H1 (cell line): ENCODE measurements around the gene KCNAB2. TPM values are rescaled to one million over a fixed set of nuclear protein-coding genes. Genes with fewer than 3 reads are reported as not detected.

Experiments
- CTCF ChIA-PET: fragments of 300-600 bp; sonication (Branson Sonifier 250); formaldehyde crosslinking; loops from one replicate; lab custom pipeline; 2021; ENCODE audit not compliant: partially characterized antibody; lab: Charles Lee
- POLR2A ChIA-PET: fragments of 300-600 bp; sonication (Branson Sonifier 250); formaldehyde crosslinking; loops from one replicate; lab custom pipeline; 2021; ENCODE audit warnings: inconsistent platforms; ENCODE audit not compliant: partially characterized antibody; lab: Charles Lee
- DNase-seq, 2 experiments: peaks; one replicate each; pipeline versions ENCODE4 v3.0.0 to v3.0.0-alpha.2; 2010 to 2022; ENCODE audit warnings: low spot score in 2 of 2, low read depth in 1 of 2, mixed read lengths in 1 of 2
- FAIRE-seq: peaks from 2 replicates; lab custom pipeline; 2011; peaks lifted over from hg19 to GRCh38; lab: Jason Lieb, UNC
- H2AFZ ChIP-seq: 2 replicates; pipeline ENCODE4 v1.8.1; 2012; ENCODE audit warnings: low read length, inconsistent platforms
- H2AK5ac ChIP-seq: 2 replicates; pipeline ENCODE4 v1.6.1; 2013; ENCODE audit warnings: low read depth, low read length
- H2BK120ac ChIP-seq: replicated peaks from 2 replicates; pipeline ENCODE3; 2013; ENCODE audit warnings: low read depth, low read length, inconsistent platforms
- H2BK12ac ChIP-seq: 2 replicates; pipeline ENCODE4 v1.6.1; 2013; ENCODE audit warnings: low read depth, low read length
- H2BK15ac ChIP-seq: 2 replicates; pipeline ENCODE4 v1.6.1; 2013; ENCODE audit warnings: low read length
- H2BK20ac ChIP-seq: 2 replicates; pipeline ENCODE4 v1.6.1; 2013; ENCODE audit warnings: low read length
- H2BK5ac ChIP-seq: 2 replicates; pipeline ENCODE4 v1.6.1; 2013; ENCODE audit warnings: low read depth, low read length
- H3K14ac ChIP-seq: 2 replicates; pipeline ENCODE4 v1.6.1; 2013; ENCODE audit warnings: inconsistent platforms; ENCODE audit not compliant: insufficient read length
- H3K18ac ChIP-seq: 2 replicates; pipeline ENCODE4 v1.6.1; 2013; ENCODE audit warnings: low read length; ENCODE audit errors: extremely low read depth
- H3K23ac ChIP-seq: 2 replicates; pipeline ENCODE4 v1.6.1; 2013; ENCODE audit warnings: inconsistent platforms; ENCODE audit not compliant: insufficient read length
- H3K23me2 ChIP-seq: 2 replicates; pipeline ENCODE4 v1.6.1; 2013; ENCODE audit warnings: low read depth, low read length
- H3K27ac ChIP-seq: 2 replicates; pipeline ENCODE4 v1.6.1; 2011; ENCODE audit warnings: low read depth, low read length, inconsistent platforms
- H3K27me3 ChIP-seq, 4 experiments: replicated peaks in 1 of 4; 1 replicate in 1 of 4; 2 replicates in 3 of 4; pipeline versions ENCODE4 v1.6.1 to v1.8.1; 2011 to 2013; ENCODE audit warnings: low read length in 3 of 4, mild to moderate bottlenecking in 3 of 4, inconsistent platforms in 2 of 4, mixed read lengths in 2 of 4, moderate library complexity in 1 of 4; ENCODE audit not compliant: control insufficient read depth in 3 of 4, insufficient read depth in 3 of 4; ENCODE audit errors: extremely low read depth in 1 of 4
- H3K36me3 ChIP-seq, 4 experiments: 2 replicates each; pipeline versions ENCODE4 v1.6.1 to v1.8.1; 2011 to 2013; ENCODE audit warnings: mild to moderate bottlenecking in 4 of 4, low read length in 3 of 4, moderate library complexity in 2 of 4, control low read depth in 1 of 4, inconsistent platforms in 1 of 4; ENCODE audit not compliant: insufficient read depth in 4 of 4, control insufficient read depth in 2 of 4
- H3K4ac ChIP-seq: replicated peaks from 2 replicates; pipeline ENCODE3; 2013; ENCODE audit warnings: low read length, low read depth, mixed read lengths, inconsistent platforms; ENCODE audit not compliant: insufficient read length
- H3K4me1 ChIP-seq, 4 experiments: replicated peaks in 1 of 4; 1 replicate in 1 of 4; 2 replicates in 3 of 4; pipeline versions ENCODE4 v1.6.1 to v1.8.1; 2011 to 2013; ENCODE audit warnings: low read length in 3 of 4, inconsistent platforms in 2 of 4, mixed read lengths in 1 of 4; ENCODE audit not compliant: insufficient read depth in 4 of 4, control insufficient read depth in 3 of 4
- H3K4me2 ChIP-seq, 2 experiments: 2 replicates each; pipeline versions ENCODE4 v1.6.1 to v1.8.1; 2011 to 2013; ENCODE audit warnings: low read depth in 2 of 2, low read length in 2 of 2, control low read depth in 1 of 2, inconsistent platforms in 1 of 2, mild to moderate bottlenecking in 1 of 2; ENCODE audit not compliant: insufficient read depth in 1 of 2
- H3K4me3 ChIP-seq, 4 experiments: fragments of 200-600, 300-600 bp in 1 of 4; sonication (generic), shearing (Covaris generic), sonication (Bioruptor Twin) in 1 of 4; 2 replicates each; pipeline versions ENCODE4 v1.5.1 to v1.8.1; 2011 to 2016; ENCODE audit warnings: low read length in 4 of 4, low read depth in 3 of 4, control low read depth in 2 of 4, inconsistent platforms in 2 of 4, mild to moderate bottlenecking in 2 of 4, mixed read lengths in 1 of 4, moderate library complexity in 1 of 4; ENCODE audit not compliant: insufficient read depth in 2 of 4; ENCODE audit errors: extremely low read depth in 1 of 4
- H3K56ac ChIP-seq: replicated peaks from 2 replicates; pipeline ENCODE3; 2013; ENCODE audit warnings: low read depth, mild to moderate bottlenecking, mixed read lengths, low read length, inconsistent platforms; ENCODE audit not compliant: insufficient read length
- H3K79me1 ChIP-seq: 2 replicates; pipeline ENCODE4 v1.6.1; 2013; ENCODE audit warnings: low read depth, low read length, control low read depth
- H3K79me2 ChIP-seq, 2 experiments: 2 replicates each; pipeline versions ENCODE4 v1.6.1 to v1.8.1; 2012 to 2013; ENCODE audit warnings: low read length in 2 of 2, mild to moderate bottlenecking in 2 of 2, inconsistent platforms in 1 of 2; ENCODE audit not compliant: insufficient read depth in 2 of 2, control insufficient read depth in 1 of 2
- H3K9ac ChIP-seq, 4 experiments: replicated peaks in 1 of 4; 1 replicate in 1 of 4; 2 replicates in 3 of 4; pipeline versions ENCODE4 v1.6.1 to v1.8.1; 2011 to 2013; ENCODE audit warnings: low read depth in 3 of 4, low read length in 3 of 4, control low read depth in 2 of 4, mild to moderate bottlenecking in 2 of 4, moderate library complexity in 2 of 4, inconsistent platforms in 1 of 4; ENCODE audit errors: extremely low read depth in 1 of 4
- H3K9me3 ChIP-seq, 2 experiments: 2 replicates each; pipeline versions ENCODE4 v1.6.1 to v1.8.1; 2012 to 2013; ENCODE audit warnings: mild to moderate bottlenecking in 2 of 2, moderate library complexity in 2 of 2, control low read depth in 1 of 2, inconsistent platforms in 1 of 2, low read depth in 1 of 2, low read length in 1 of 2, mixed read lengths in 1 of 2; ENCODE audit not compliant: insufficient read depth in 2 of 2
- H4K20me1 ChIP-seq, 2 experiments: replicated peaks in 1 of 2; 2 replicates each; pipeline versions ENCODE3 to v1.8.1; 2011 to 2013; ENCODE audit warnings: inconsistent platforms in 2 of 2, low read length in 2 of 2, mild to moderate bottlenecking in 1 of 2; ENCODE audit not compliant: insufficient read depth in 2 of 2, control insufficient read depth in 1 of 2
- H4K5ac ChIP-seq: 2 replicates; pipeline ENCODE4 v1.6.1; 2013; ENCODE audit warnings: low read length, low read depth, mixed read lengths, inconsistent platforms; ENCODE audit not compliant: insufficient read length
- H4K8ac ChIP-seq: 2 replicates; pipeline ENCODE4 v1.8.0; 2013; ENCODE audit warnings: mild to moderate bottlenecking, moderate library complexity, low read length, inconsistent platforms; ENCODE audit not compliant: insufficient read depth; ENCODE audit errors: extremely low read depth
- H4K91ac ChIP-seq: replicated peaks from 2 replicates; pipeline ENCODE3; 2013; ENCODE audit warnings: low read length, mixed read lengths, inconsistent platforms; ENCODE audit not compliant: insufficient read length
- KDM1A ChIP-seq: fragments of 200-600, 300-600 bp; sonication (generic); IDR thresholded peaks from 2 replicates; pipeline ENCODE4 v1.7.1; 2016; ENCODE audit warnings: mild to moderate bottlenecking, low read length, borderline replicate concordance
- TAF7 ChIP-seq: optimal IDR thresholded peaks from 2 replicates; pipeline ENCODE3; 2011; ENCODE audit warnings: low read depth, mild to moderate bottlenecking, inconsistent platforms, low read length, moderate library complexity, borderline replicate concordance
- WGBS, 2 experiments: shearing (Covaris generic) in 1 of 2; methylation state at CpG; one replicate each; pipeline versions ENCODE4 v1.1.6 to v1.1.7; 2013 to 2015; ENCODE audit warnings: low lambda C conversion rate in 2 of 2, mixed read lengths in 2 of 2, inconsistent platforms in 1 of 2, low coverage in 1 of 2, missing lambda C conversion rate in 1 of 2; ENCODE audit not compliant: insufficient replicate concordance in 2 of 2, insufficient coverage in 1 of 2, insufficient read length in 1 of 2; ENCODE audit errors: extremely low coverage in 1 of 2, missing lambda C conversion rate in 1 of 2; 5-methylcytosine and 5-hydroxymethylcytosine counted together
- polyA plus RNA-seq, 7 experiments: library from polyadenylated mRNA; depleted of rRNA in 3 of 7; stranded (reverse) in 5 of 7; unstranded in 2 of 7; fragments of >200 nt in 5 of 7; fragments of 200-250 nt in 2 of 7; gene quantifications; 1 replicate in 5 of 7; 2 replicates in 1 of 7; 4 replicates in 1 of 7; pipeline versions ENCODE4 v1.2.1 to v1.2.3, GENCODE V29; 2011 to 2013; ENCODE audit warnings: missing spikeins in 2 of 7, mixed read lengths in 2 of 7
- total RNA-seq: library from RNA; stranded (reverse); fragmentation: NEBNext Ultra II Directional; extraction: Animal tissue kit (Norgen Biotek cat#: 25700); gene quantifications from 2 replicates; pipeline ENCODE4 v1.2.1, GENCODE V29; 2021

Gene KCNAB2
- total and polyA plus RNA-seq, 2 of the 8 experiments (the other 6 are each of a cell fraction or from before 2014, with no cell fraction given) = 4.5 to 7.0 TPM

DNA sequence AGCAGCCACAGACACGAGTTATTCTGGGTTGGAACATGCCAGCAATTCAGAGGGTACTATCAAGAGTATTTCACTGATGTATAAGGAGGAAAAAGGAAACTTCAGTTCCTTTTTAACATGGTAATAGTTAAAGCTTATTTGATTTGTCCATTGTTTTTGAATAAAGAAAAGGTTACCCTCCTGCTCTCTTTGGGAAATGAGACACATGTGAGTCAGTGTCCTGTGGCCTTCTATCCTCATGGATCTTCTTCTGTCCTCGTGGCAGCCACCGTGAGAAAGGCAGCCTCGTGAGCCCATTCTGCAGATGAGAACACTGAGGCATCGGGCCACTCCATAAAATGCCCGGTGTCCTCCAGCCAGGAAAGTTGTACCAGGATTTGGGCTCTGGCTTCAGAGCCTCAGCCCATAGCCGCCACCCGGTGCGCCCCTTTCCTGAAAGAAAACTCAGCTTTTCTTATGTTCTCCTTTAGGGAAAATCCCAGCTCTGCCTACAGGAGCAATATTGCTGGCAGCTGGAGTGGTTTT, 24.8 kb downstream of the KCNAB2 start:
- H2AFZ ChIP-seq = no peak overlapping the region
- no peak for FAIRE-seq
- H2BK5ac ChIP-seq = no peak overlapping the region
- no peaks in the 10 kb centered on the region for H3K4me1 ChIP-seq
- no peak overlapping the region for H4K5ac ChIP-seq
- no peaks in the 10 kb centered on the region for H3K36me3 ChIP-seq
- no peak overlapping the region for H3K23ac ChIP-seq
- H3K79me1 ChIP-seq = no peaks in the 10 kb centered on the region
- no peak overlapping the region for H2BK15ac ChIP-seq
- H3K23me2 ChIP-seq = no peaks in the 10 kb centered on the region
- no peaks in the 10 kb centered on the region for H3K79me2 ChIP-seq
- no peak overlapping the region for H3K18ac ChIP-seq
- ChIA-PET POLR2A (interaction anchor here (1.4 kb wide), 1 partner anchor 10 kb away, joined by 4 read pairs; no protein-coding TSS in a partner anchor), CTCF (interaction anchor here (0.8 to 4.6 kb wide), 4 partner anchors 13 to 169 kb away, joined by 3 to 22 read pairs (median 4); no protein-coding TSS in a partner anchor)
- H4K20me1 ChIP-seq = peaks cover 0 to 2% of the 10 kb centered on the region in 2 experiments
- no peak overlapping the region for H3K9ac ChIP-seq
- 0 out of 2 replicates have a peak, but pooled peaks have one; percentile 50 for TF ChIP-seq KDM1A
- no peak for TF ChIP-seq TAF7
- H3K27me3 ChIP-seq = no peaks in the 10 kb centered on the region; a peak in 1 of 7 replicates
- H3K14ac ChIP-seq = no peak overlapping the region
- H3K4ac ChIP-seq = no peak overlapping the region
- H3K27ac ChIP-seq = no peak overlapping the region
- no peak for DNase-seq
- no peak overlapping the region for H2AK5ac ChIP-seq
- H2BK120ac ChIP-seq = no peak overlapping the region
- H3K56ac ChIP-seq = no peak overlapping the region
- no peaks in the 10 kb centered on the region for H3K9me3 ChIP-seq
- H4K91ac ChIP-seq = no peak overlapping the region
- H3K4me3 ChIP-seq = no peak overlapping the region
- WGBS, 2 experiments = 88% methylated on average over 9 of the region's 9 CpGs; no CpG with 5 or more reads in 1 of the 2 experiments
- H2BK20ac ChIP-seq = no peak overlapping the region
- H2BK12ac ChIP-seq = no peak overlapping the region
- no peak overlapping the region for H3K4me2 ChIP-seq
- no peak overlapping the region for H4K8ac ChIP-seq
